ENCODE results near the gene PTPN14. TPM values are rescaled to one million over a fixed set of nuclear protein-coding genes. Genes with fewer than 3 reads are reported as not detected.

Gene PTPN14
- total RNA-seq, 1 experiment from 2014 or later, result 243 TPM

DNA sequence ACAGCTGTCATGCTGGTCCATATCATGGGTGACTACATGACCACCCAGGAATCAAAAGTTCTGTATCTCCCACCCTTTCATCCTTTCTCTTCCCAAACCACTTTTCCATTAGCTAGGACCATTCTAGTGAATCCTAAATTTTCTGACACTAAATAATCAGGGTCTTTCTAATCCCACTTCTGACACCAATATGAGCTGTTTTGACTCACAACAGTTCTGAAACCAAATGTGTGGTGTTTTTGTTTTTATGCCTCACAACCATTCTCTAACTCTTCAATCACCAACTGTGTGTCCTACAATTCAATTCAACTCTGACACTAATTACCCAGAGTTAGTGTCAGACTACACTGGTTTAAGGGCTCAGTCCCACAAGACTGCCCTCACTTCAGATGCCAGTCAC is 206.5 kb downstream of the PTPN14 start:
- TF ChIP-seq, protein P1, sequence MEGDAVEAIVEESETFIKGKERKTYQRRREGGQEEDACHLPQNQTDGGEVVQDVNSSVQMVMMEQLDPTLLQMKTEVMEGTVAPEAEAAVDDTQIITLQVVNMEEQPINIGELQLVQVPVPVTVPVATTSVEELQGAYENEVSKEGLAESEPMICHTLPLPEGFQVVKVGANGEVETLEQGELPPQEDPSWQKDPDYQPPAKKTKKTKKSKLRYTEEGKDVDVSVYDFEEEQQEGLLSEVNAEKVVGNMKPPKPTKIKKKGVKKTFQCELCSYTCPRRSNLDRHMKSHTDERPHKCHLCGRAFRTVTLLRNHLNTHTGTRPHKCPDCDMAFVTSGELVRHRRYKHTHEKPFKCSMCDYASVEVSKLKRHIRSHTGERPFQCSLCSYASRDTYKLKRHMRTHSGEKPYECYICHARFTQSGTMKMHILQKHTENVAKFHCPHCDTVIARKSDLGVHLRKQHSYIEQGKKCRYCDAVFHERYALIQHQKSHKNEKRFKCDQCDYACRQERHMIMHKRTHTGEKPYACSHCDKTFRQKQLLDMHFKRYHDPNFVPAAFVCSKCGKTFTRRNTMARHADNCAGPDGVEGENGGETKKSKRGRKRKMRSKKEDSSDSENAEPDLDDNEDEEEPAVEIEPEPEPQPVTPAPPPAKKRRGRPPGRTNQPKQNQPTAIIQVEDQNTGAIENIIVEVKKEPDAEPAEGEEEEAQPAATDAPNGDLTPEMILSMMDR (IDR thresholded peaks at IDR 0.05; ENCODE audit: unreplicated experiment), result no peak
- H3K27ac Mint-ChIP-seq (ENCODE audit: low read depth, unreplicated experiment), result no peak overlapping the region
- H3K4me3 Mint-ChIP-seq (ENCODE audit: unreplicated experiment), result no peak overlapping the region
- H3K36me3 Mint-ChIP-seq (ENCODE audit: insufficient read depth, unreplicated experiment), result peaks cover 80% of the 10 kb centered on the region
- peaks cover 10% of the 10 kb centered on the region for H3K9me3 Mint-ChIP-seq (ENCODE audit: unreplicated experiment)
- CTCF ChIA-PET, result interaction anchor here (0.9 to 14.0 kb wide), 17 partner anchors 11 to 295 kb away, joined by 3 to 364 read pairs (median 4); no protein-coding TSS in a partner anchor
- H3K27me3 Mint-ChIP-seq (ENCODE audit: insufficient read depth, unreplicated experiment), result no peaks in the 10 kb centered on the region
- DNase-seq (ENCODE audit: unreplicated experiment), result no peak
- POLR2A ChIA-PET, result interaction anchor here (0.9 to 2.4 kb wide), 6 partner anchors 9 to 243 kb away, joined by 3 to 9 read pairs (median 4); no protein-coding TSS in a partner anchor
- BruUV-seq (replicated peaks), result no TSS peak
- intact Hi-C loops (cut with micrococcal nuclease), result no loop called here
- no peaks in the 10 kb centered on the region for H3K4me1 Mint-ChIP-seq (ENCODE audit: insufficient read depth, unreplicated experiment)

DNA sequence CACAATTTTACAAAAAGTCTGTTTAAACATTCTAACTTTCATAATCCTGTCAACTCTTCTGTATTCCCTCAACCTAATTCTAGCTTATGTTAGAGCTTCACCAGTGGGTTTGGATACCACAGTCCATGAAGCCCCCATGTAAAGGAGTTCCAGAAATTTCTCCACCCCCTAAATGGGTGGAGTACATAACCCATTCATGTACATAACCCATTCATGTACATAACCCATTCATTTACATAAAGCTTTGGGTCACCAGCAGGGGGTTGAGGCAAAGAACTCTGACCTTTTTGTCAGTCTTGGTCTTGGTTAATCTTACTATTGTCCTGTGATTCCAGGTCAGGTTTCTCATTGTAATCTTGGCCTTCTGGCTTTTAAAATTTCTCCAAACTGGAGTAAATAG is 208.9 kb downstream of the PTPN14 start:
- TF ChIP-seq, protein P1 (IDR thresholded peaks at IDR 0.05; ENCODE audit: unreplicated experiment), result peak; percentile 7
- no peaks in the 10 kb centered on the region for H3K27me3 Mint-ChIP-seq (ENCODE audit: insufficient read depth, unreplicated experiment)
- CTCF ChIA-PET, result interaction anchor here (0.6 to 20.4 kb wide), 9 partner anchors 12 to 282 kb away, joined by 3 to 958 read pairs (median 7); no protein-coding TSS in a partner anchor
- intact Hi-C loops (cut with micrococcal nuclease), result no loop called here
- DNase-seq (ENCODE audit: unreplicated experiment), result no peak
- POLR2A ChIA-PET, result interaction anchor here (1.5 to 2.6 kb wide), 2 partner anchors 239 to 243 kb away, joined by 6 to 12 read pairs; no protein-coding TSS in a partner anchor
- no peaks in the 10 kb centered on the region for H3K4me1 Mint-ChIP-seq (ENCODE audit: insufficient read depth, unreplicated experiment)
- H3K27ac Mint-ChIP-seq (ENCODE audit: low read depth, unreplicated experiment), result no peak overlapping the region
- H3K9me3 Mint-ChIP-seq (ENCODE audit: unreplicated experiment), result peaks cover 10% of the 10 kb centered on the region
- H3K4me3 Mint-ChIP-seq (ENCODE audit: unreplicated experiment), result no peak overlapping the region
- H3K36me3 Mint-ChIP-seq (ENCODE audit: insufficient read depth, unreplicated experiment), result peaks cover 64% of the 10 kb centered on the region
- no TSS peak for BruUV-seq (replicated peaks)

DNA sequence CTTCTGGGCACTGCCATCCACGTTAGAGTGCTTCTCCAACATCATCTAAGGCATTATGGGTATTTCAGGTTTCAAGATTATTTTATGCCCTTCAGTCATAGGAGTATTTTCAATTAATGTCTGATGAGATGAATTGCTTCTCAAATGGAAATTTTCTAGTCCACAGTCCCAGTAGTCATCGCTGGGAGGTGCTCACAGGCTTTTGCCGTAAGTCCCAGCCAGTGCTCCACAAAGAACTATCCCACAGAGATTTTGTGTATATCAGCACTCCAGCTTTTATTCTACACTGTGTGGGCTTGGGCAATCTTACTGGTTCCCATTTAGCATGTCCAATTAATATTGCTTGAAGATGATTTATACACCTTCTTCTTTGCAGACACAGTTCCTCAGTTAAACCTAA is 209.5 kb downstream of the PTPN14 start:
- Mint-ChIP-seq H3K9me3 (ENCODE audit: unreplicated experiment) (peaks cover 10% of the 10 kb centered on the region), H3K36me3 (ENCODE audit: insufficient read depth, unreplicated experiment) (peaks cover 64% of the 10 kb centered on the region), H3K4me3 (ENCODE audit: unreplicated experiment) (no peak overlapping the region), H3K4me1 (ENCODE audit: insufficient read depth, unreplicated experiment) (no peaks in the 10 kb centered on the region), H3K27ac (ENCODE audit: low read depth, unreplicated experiment) (no peak overlapping the region), H3K27me3 (ENCODE audit: insufficient read depth, unreplicated experiment) (no peaks in the 10 kb centered on the region)
- TF ChIP-seq, protein P1 (IDR thresholded peaks at IDR 0.05; ENCODE audit: unreplicated experiment), result no peak
- DNase-seq (ENCODE audit: unreplicated experiment), result no peak
- no TSS peak for BruUV-seq (replicated peaks)
- intact Hi-C loops (cut with micrococcal nuclease), result no loop called here
- ChIA-PET CTCF (interaction anchor here (0.6 to 20.4 kb wide), 12 partner anchors 12 to 296 kb away, joined by 3 to 958 read pairs (median 4); no protein-coding TSS in a partner anchor), POLR2A (interaction anchor here (0.6 to 2.6 kb wide), 5 partner anchors 9 to 260 kb away, joined by 3 to 12 read pairs (median 5); no protein-coding TSS in a partner anchor)

DNA sequence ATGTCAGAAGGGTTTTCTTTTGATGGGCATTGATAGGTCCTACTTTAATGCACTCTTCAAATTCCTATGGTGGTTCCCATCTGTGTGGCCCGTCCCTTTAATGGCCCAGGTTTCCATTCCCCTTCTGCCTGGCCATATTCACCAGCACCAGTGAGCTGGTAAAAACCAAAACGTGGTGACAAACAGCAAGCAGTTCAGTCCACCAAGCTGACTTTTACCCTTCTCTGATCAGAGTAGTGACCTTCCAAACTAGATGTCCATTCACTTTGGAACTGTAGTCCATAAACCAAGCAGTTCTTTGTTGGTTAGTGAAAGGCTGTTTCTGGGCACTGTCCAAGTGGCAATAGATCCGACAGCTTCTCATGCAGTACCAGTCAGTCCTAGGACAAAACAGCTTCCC is 209.9 kb downstream of the PTPN14 start:
- H3K27ac Mint-ChIP-seq (ENCODE audit: low read depth, unreplicated experiment), result no peak overlapping the region
- intact Hi-C loops (cut with micrococcal nuclease), result no loop called here
- no TSS peak for BruUV-seq (replicated peaks)

More for the DNA sequence above, 209.9 kb downstream of the PTPN14 start:
- Mint-ChIP-seq H3K4me3 (ENCODE audit: unreplicated experiment) (no peak overlapping the region), H3K9me3 (ENCODE audit: unreplicated experiment) (peaks cover 10% of the 10 kb centered on the region), H3K4me1 (ENCODE audit: insufficient read depth, unreplicated experiment) (no peaks in the 10 kb centered on the region), H3K36me3 (ENCODE audit: insufficient read depth, unreplicated experiment) (peaks cover 65% of the 10 kb centered on the region), H3K27me3 (ENCODE audit: insufficient read depth, unreplicated experiment) (no peaks in the 10 kb centered on the region)
- no peak for DNase-seq (ENCODE audit: unreplicated experiment)
- TF ChIP-seq, protein P1 (IDR thresholded peaks at IDR 0.05; ENCODE audit: unreplicated experiment), result no peak
- CTCF ChIA-PET, result interaction anchor here (0.6 to 20.4 kb wide), 10 partner anchors 13 to 297 kb away, joined by 3 to 958 read pairs (median 5); no protein-coding TSS in a partner anchor
- POLR2A ChIA-PET, result interaction anchor here (0.6 to 2.6 kb wide), 5 partner anchors 9 to 261 kb away, joined by 3 to 12 read pairs (median 5); partner anchors contain the start of gene PTPN14

Data from MCF 10A (cell line).